DMS 273 (cell line): ENCODE results near the gene HDAC5.
A peak's percentile ranks its signal among the peaks of the same experiment; 100 is the strongest.

Experiments
- DNase-seq: peaks from one replicate; lab custom pipeline; 2025; ENCODE audit not compliant: unreplicated experiment; lab: John Stamatoyannopoulos, UW

Gene HDAC5

DNA sequence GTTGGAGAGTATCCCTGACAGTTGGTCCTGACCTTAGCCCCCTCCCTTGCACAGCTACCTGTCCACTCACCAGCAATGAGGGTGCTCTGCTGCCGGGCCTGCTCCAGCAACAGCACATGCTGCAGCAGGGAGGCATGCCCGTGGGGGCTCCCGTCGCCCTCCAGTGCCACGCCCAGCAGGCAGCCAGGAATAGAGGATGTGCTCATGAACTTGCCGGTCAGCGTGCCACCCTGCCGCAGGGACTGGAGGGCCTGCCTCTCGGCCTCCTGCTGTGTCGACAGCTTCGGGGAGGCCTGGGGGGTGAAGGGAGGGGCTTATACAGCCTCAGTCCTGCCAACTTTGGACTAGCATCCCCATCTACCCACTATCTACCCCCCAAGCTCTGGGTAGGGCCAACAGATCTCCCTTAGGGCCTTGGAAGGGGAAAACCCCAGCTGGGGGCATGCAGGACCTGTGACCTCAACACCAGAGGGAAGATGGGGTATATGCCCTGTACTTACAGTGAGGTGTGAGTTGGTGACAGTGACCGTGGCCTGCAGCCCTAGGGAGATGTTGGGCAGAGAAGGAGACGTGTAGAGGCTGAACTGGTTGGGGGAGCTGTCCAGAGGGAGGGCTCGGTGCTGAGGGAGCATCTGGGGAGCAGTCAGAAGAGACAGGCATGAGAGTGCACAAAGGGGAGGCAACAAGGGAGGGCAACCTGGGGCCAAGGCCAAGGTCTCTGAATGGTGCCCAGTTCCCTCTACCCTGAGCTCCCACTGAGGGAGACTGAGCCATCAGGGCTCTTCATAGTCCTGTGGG lies 32.0 kb downstream of the HDAC5 start:
- DNase-seq = no peak

DNA sequence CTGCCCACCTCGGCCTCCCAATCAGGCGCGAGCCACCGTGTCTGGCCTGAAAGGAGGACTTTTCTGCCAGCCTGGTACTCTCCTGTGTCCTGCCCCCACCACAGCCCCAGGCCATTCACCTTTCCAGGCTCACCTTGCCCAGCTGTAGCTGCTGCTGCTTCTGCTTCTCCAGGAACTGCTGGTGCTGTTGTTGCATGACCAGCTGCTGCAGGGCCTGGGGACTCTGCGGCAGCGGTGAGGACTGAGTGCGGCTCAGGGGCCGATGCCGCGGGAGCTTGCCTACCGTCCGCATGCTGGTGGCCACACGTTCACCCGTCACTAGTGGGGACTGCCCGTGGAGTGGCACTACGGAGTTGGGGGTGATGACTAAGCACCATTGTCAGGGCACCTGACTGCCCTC lies 35.2 kb downstream of the HDAC5 start:
- DNase-seq = no peak

DNA sequence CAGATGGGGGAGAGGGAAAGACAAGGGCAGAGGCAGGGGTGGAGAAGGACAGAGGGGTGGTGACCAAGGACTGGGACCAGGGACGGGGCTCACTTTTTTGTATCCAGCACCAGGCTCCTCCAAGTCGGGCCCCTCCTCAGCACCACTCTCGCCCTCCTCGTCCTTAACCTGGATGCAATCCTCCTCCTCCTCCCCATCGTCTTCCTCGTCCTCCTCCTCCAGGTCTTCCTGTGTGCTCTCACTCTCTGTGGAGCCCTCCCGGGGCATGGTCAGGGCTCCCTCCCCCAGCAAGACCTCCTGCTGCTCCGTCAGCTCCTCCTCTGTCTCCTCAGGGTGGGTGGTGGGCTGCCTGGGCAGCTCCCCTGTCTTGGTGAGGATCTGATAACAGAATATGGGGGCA lies 36.1 kb downstream of the HDAC5 start:
- DNase-seq = no peak

DNA sequence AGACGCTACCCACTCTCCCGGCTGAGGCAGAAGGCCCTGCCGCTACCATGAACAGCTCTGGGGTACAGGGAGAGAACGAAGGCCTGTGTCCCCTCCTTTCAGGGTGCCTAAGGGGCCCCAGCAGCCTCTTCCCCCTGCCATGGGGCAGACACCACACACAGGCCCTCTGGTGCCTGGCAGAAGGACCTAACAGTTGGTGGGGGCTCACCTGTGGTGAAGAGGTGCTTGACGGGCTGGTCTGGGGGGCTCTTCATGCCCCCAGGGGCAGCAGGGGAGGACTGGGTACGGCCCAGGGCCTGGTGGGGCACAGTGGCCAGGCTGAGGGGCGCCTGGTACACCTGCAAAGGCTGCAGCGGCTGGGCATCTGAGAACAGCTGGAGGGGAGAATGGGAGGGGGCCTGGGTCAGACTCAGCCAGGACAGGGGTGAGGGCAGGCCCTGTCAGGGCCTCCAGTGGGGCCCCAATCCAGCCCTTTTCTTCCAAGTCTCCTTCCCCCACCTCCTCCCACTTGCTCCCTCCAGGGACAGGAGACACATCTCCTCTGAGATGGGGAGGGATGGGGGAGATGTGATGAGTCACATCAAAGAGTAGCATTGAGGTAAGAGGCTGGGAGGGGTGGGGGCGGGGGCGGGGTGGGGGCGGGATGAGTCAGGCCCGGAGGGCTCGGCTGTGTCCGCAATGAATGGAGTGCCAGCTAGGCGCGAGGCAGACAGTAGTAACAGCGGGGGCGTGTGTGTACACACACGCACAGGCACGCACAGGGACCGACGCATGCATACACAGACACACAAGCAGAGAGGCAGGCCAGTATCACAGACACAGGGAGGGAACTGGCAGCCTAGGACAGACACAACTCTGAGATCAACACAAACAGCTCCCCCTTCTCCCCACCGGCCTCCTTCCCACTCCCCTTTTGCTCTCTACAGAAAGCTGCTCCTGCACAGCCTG lies 36.8 kb downstream of the HDAC5 start:
- peak; percentile 64 for DNase-seq

DNA sequence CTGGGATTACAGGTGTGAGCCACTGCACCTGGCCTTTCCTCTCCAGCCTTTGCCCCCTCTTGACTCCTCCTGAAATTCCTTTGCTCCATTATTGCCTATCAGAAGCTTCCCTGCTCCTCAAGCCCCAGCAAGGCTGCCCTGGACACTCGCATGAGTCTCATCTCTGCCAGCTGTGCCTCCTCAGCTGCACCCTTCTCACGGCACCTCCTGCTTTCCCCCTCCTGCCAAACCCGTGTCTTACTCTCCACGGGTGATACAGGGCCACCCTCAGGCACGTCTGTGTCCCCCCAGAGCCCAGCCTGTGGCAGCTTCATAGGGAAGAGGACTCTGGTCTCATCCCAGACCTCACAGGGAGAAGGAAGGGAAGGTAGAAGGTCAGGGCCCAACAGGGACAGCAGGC lies 37.5 kb downstream of the HDAC5 start:
- no peak for DNase-seq

DNA sequence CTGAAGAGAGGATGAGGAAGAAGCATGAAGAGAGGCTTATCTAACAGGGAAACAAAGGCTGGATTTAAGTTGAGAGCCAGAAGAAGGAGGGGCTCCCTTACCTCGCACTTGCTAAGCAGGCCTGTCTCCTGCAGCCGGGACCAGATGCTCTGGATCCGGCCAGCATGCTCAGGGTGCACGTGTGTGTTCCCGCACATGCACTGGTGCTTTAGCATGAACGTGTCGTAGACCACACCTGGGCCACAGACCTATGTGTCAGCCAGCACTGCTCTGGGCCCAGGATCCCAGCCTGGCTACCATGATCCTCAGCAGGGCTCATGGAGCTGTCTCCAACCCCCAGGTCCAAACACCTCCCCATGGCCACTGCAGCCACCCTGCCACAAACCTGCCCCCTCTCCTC lies 38.5 kb downstream of the HDAC5 start:
- DNase-seq = no peak

DNA sequence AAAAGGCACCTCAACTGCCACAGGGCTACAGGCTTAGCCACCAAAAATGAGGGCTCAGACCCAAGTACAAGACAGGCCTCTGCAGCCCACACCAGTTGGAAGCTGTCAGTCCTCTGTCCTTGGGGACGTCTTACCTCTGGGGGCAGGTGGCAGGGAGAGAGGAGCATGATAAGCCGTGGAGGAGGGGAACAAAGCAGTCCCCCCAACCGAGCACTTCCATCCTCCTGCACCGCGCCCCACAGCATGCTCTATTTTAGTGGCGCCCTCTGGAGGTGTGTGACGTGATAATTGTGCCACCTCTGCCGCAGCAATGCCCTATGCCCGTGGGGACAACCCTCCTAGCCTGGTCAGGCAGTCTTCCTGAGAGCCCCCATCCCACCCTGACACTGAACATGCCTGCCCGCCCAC lies 39.3 kb downstream of the HDAC5 start:
- peak; percentile 58 for DNase-seq

DNA sequence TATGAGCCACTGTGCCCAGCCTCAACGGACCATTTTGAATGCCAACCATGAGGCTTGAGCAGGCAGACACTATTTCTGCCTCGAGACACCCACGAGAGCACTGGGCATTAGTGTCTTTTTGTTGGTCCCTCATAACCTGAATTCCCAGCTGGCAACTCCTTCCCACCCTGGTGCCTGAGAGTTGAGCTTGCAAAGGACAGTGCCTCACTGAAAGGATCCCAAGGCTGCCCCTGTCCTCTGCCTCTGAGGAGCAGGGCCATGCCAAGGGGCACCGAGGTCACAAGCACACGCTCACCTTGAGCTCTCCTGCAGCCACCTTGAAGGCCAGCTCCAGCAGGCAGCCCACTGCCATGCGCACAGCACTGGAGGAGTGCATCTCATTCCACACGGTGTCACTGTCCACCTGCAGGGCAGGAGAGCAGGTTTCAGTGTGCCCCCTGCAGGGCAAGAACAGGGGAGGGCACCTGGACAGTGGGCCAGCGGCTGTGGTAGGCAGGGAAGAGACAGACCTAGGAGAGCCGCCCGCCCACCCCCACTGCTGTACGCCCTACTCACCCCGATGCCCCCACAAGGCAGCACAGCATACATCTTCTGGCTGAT lies 40.1 kb downstream of the HDAC5 start:
- peak; percentile 49 for DNase-seq

DNA sequence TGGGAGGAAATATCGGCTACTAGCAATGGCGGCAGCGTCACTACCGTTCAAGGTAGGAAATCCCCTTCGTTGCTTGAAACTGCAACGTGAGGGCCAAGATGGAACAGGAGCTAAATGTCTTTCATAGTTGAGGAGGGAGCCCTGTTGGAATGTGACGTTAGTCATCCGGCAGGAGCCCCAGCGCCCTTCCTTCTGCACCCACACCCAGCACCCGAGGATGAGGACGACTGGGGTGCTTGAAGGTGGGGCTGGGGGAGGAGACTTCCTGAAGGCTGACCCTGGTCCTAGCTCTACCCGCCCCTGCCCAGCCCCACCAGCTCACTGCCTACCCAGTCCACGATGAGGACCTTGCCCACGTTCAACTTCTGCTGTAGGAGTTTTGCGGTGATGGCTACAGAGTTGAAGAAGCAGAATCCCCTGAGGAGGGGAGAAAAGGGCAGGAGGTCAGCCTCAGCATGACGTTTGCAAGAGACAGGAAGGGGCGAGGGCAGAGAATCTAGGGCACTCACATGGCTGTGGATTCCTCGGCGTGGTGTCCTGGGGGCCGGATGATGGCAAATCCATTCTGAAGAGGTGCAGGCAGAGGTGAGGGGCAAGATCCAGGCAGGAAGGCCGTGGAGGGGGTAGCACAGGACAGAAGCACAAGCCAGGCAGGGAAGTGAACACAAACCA lies 41.0 kb downstream of the HDAC5 start:
- DNase-seq = no peak

DNA sequence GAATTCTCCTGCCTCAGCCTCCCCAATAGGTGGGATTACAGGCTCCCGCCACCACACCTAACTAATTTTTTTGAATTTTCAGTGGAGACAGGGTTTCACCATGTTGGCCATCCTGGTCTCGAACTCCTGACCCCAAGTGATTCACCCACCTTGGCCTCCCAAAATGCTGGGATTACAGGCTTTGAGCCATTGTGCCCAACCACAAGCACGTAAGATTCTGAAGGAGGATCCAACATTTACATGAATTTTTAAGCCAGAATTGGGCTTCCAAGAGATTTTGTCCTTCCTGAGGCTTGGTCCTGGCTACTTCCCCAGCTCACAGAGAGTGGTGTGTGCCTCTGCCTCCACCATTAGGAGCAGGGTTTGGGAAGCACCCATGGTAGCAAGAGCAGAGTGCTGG lies 41.8 kb downstream of the HDAC5 start:
- DNase-seq = no peak

DNA sequence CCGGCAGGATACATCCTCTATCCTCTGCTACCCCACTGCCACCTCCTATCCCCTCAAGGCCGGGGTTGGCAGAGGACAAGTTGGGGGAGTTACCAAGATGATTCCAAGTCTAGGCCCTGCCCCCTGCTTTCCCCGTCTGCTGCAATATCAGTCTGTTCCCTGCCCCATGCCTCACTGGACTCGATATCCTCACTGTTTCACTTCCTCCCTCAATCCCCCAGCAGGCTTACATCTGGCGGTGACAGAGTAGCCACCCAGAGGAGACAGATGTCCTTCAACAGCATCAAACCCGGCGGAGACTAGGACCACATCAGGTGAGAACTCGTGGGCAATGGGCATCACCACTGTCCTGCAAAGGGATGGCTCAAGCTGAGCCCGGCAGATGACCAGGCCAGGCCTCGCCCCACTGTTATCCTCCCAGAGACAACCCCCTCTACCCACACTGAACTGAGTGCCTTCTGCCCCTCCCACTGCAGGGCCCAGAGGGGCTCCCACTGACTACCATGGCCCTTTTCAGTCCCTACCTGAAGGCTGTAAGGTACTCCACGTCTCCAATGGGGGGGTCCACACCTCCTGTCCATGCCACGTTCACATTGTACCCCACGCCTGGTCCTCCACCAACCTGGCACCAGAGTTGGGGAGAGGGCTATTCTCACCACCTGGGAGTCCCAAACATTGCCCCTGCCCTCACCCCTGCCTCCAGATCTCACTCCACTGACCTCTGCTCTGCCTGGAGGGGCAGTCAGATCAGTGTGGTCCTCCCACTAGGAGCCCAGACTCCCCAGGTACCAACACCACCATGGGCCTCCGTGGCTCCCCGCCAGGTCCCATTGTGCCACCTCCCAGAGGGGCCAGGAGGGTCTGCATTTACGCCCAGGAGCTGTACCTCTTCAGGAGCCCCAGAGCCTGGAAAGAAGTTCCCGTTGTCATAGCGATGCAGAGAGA lies 43.3 kb downstream of the HDAC5 start:
- DNase-seq = no peak

DNA sequence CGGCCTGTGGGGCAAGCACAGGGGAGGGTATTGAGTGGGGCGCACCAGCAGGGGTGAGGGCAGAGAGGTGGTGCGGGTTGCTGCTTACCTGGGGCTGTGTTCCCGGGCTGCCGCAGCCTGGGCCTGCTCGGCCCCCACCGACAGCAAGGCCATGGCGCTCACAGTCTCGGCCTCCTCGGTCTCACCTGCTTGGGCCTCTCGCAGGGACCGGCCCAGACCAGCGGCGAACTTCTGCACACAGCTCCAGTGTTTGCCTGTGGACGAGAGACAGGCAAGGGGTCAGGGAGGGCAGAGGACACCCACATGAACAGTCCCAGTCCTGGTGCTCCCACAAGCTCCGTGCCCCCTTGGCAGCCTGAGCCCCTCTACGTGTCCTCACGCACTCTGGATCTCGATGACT lies 45.0 kb downstream of the HDAC5 start:
- DNase-seq = no peak

DNA sequence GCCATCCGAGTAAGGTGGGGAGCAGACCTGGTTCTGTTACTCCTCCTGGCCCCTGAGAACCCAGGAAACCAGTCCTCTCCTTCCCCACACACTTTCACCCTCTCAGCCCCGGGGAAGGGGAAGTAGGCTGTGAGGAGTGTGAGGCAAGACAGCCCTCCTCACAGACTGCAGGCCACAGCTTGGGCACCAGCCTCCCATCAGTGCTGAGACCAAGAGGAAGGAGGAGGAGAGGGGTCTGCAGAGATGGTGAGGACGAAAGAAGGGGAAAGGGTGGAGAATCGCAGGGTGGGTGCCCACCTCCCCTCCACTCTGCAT lies 45.9 kb downstream of the HDAC5 start:
- DNase-seq = no peak

DNA sequence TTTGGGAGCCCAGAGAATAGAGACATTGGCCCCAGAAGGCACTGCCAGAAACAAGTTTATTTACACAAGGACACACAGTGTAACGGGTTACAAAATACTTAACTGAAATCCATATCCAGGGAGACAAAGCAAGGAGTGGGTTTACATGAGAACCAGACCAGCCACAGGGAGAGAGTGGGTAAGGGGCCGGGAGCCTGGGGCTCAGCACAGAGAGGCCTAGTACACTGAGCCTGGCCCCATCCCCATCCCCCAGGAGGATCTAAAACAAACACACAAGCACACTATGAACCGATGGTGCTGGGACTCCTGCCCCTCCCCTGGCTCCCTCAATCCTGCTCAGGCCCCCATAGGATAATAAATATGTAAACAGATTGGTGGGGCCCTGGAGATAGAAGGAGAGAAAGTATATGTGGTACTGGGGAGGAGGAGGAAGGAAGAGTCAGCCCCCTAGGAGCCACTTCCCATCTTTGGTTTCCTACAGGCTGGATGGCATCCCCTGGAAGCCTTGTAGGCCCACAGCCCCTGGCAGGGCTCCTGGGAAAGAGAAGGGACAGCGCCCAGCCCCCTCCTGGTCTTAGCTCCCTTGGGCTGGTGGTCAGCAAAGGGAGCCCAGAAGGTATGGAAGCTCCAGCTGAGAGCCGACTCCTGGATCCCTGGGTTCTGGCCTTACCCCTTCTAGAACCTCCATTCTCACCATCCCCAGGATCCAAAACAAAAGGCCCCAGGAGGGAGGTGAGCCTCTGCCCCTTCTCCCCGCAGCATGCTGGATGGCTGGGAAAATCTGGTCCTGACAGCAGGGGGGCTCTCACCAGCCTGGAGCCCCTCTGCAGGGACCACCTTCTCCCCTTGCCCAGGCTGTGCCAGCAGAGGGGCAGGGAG lies 46.5 kb downstream of the HDAC5 start:
- DNase-seq = no peak

DNA sequence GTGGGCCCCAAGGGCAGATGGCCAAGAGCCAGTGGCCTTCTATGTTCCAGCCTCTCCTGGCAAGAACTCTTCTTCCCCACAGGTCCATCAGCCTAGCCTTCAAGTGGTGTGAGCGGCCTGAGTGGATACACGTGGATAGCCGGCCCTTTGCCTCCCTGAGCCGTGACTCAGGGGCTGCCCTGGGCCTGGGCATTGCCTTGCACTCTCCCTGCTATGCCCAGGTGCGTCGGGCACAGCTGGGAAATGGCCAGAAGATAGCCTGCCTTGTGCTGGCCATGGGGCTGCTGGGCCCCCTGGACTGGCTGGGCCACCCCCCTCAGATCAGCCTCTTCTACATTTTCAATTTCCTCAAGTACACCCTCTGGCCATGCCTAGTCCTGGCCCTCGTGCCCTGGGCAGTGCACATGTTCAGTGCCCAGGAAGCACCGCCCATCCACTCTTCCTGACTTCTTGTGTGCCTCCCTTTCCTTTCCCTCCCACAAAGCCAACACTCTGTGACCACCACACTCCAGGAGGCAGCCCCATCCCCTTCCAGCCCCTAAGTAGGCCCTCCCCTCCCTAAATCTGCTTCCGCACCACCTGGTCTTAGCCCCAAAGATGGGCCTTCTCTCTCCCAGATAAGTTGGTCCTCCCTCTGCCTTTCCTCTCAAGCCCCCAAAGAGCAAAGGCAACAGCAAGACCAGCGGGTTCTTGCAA lies 47.7 kb downstream of the HDAC5 start:
- DNase-seq = no peak

DNA sequence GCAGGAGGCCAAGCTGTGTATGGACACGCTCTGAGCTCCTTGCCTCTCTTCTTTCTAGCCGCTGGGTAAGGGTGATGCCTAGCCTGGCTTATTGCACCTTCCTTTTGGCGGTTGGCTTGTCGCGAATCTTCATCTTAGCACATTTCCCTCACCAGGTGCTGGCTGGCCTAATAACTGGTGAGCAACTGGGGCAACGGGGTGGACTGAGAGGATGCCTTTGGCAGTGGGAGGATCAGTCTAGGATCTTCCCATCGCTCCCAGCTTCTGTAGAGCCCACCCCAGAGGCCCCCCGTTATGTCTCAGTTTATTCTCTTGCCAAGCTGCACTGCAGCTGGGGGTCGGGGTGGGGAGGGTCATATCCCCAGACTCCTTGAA lies 48.5 kb downstream of the HDAC5 start:
- no peak for DNase-seq

DNA sequence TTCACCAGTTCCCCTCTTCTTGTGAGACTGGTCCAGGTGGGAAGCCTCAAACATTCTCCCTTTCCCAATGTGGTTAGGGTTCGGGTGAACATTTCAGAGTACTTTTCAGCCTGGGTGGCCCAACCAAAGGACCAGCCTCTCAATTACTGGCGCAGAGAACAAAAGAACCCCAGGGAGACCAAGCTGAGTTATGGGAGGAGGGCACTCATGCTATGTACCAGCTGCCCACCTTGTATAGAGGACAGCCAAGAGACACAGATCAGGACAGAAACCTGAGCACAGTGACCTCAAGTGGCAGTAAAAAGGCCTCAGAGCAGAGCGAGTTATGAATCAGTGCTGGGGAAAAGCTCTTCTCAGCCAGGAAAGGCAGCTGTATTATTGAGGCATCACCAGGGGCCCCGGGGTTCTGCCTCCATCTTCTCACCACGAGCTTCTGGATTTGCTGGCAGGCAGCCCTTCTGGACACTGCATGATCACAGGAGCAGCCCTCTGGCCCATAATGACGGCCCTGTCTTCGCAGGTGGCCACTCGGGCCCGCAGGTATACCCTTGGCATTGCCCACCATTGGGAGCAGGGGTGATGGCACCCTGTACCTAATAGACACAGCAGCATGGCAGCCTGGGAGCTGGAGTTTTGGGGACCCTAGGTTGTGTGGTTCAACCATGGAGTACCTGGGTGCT lies 49.1 kb downstream of the HDAC5 start:
- no peak for DNase-seq

DNA sequence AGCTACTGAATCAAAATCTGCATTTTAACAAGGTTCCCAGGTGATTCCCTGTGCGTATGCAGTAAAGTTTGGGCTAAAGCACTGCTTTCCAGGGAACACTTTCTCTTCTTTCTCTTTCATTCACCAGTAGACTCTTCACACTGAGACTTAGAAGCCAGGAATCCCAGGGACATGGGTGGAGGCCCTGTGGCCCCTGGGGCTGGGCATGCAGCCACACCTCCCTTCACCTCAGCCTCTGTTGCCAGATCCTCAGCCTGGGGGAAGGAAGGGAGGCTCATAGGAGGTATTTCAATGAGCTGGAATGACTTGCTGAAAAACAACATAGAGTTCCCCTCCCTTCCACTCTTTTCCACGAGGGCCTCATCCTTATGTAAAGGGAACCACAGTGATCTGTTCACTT lies 51.7 kb downstream of the HDAC5 start:
- DNase-seq = no peak
